Neural cell (in vitro differentiated cells): Measurements from ENCODE around the gene MT3. TPM values are rescaled to one million over a fixed set of nuclear protein-coding genes. Genes with fewer than 3 reads are reported as not detected.

ENCODE experiments used
- H2AFZ ChIP-seq: fragments of 200-600, 300-800 bp; sonication (generic), shearing (Covaris generic); 2 replicates; pipeline ENCODE4 v1.6.0; 2014; ENCODE audit warnings: low read depth, mild to moderate bottlenecking, antibody characterized with exemption, low read length, moderate library complexity
- H3F3A ChIP-seq: fragments of 200-600 bp; shearing (Covaris generic); 2 replicates; pipeline ENCODE4 v1.6.1; 2016; ENCODE audit warnings: mild to moderate bottlenecking, moderate library complexity, mixed read lengths, antibody characterized with exemption, low read length; ENCODE audit not compliant: insufficient read depth, poor library complexity, severe bottlenecking
- H3K27ac ChIP-seq: fragments of 200-600, 300-800 bp; sonication (generic), shearing (Covaris generic); 2 replicates; pipeline ENCODE4 v1.5.1; 2014; ENCODE audit warnings: mild to moderate bottlenecking, low read length, moderate library complexity
- H3K27me3 ChIP-seq: fragments of 300-800, 200-600 bp; sonication (generic), shearing (Covaris generic); 2 replicates; pipeline ENCODE4 v1.6.0; 2014; ENCODE audit warnings: mild to moderate bottlenecking, low read depth, low read length, moderate library complexity; ENCODE audit not compliant: insufficient read depth
- H3K36me3 ChIP-seq: fragments of 300-800, 200-600 bp; sonication (generic), shearing (Covaris generic); 2 replicates; pipeline ENCODE4 v1.5.1; 2014; ENCODE audit warnings: mild to moderate bottlenecking, antibody characterized with exemption, low read length, moderate library complexity; ENCODE audit not compliant: insufficient read depth
- H3K4me2 ChIP-seq: fragments of 300-800, 200-600 bp; sonication (generic), shearing (Covaris generic); 2 replicates; pipeline ENCODE4 v1.6.0; 2014; ENCODE audit warnings: mild to moderate bottlenecking, low read length
- H3K4me3 ChIP-seq: fragments of 300-800, 200-600 bp; sonication (generic), shearing (Covaris generic); 2 replicates; pipeline ENCODE4 v1.5.1; 2014; ENCODE audit warnings: mild to moderate bottlenecking, low read length, moderate library complexity
- H3K79me2 ChIP-seq: fragments of 200-600 bp; shearing (Covaris generic); replicated peaks from 2 replicates; pipeline ENCODE4 v1.6.0; 2014; ENCODE audit warnings: mild to moderate bottlenecking, low read length, moderate library complexity; ENCODE audit not compliant: insufficient read depth
- H3K9ac ChIP-seq: fragments of 300-800, 200-600 bp; sonication (generic), shearing (Covaris generic); 2 replicates; pipeline ENCODE4 v1.6.1; 2016; ENCODE audit warnings: mild to moderate bottlenecking, low read length, mixed read lengths
- H3K9me2 ChIP-seq: fragments of 200-600 bp; shearing (Covaris generic); 2 replicates; pipeline ENCODE4 v1.6.1; 2016; ENCODE audit warnings: mild to moderate bottlenecking, low read length, mixed read lengths; ENCODE audit not compliant: insufficient read depth
- H3K9me3 ChIP-seq: fragments of 200-600, 300-800 bp; sonication (generic), shearing (Covaris generic); 2 replicates; pipeline ENCODE4 v1.6.1; 2016; ENCODE audit warnings: mild to moderate bottlenecking, mixed run types, low read length, moderate library complexity, mixed read lengths
- H4K20me1 ChIP-seq: fragments of 200-600 bp; shearing (Covaris generic); 2 replicates; pipeline ENCODE4 v1.6.1; 2016; ENCODE audit warnings: mild to moderate bottlenecking, mixed run types; ENCODE audit not compliant: insufficient read depth
- CTCF ChIP-seq: fragments of 450-650 bp; IDR thresholded peaks from 2 replicates; pipeline ENCODE4 v1.5.1; 2014; ENCODE audit warnings: antibody characterized with exemption, mild to moderate bottlenecking, moderate library complexity; ENCODE audit not compliant: poor library complexity, severe bottlenecking
- EP300 ChIP-seq: fragments of 450-650 bp; conservative IDR thresholded peaks from 2 replicates; pipeline ENCODE4 v1.6.1; 2014; ENCODE audit warnings: antibody characterized with exemption, mild to moderate bottlenecking, moderate library complexity; ENCODE audit not compliant: poor library complexity, severe bottlenecking
- EZH2 ChIP-seq: fragments of 200-600, 300-800 bp; shearing (Covaris generic), sonication (generic); IDR thresholded peaks from 2 replicates; pipeline ENCODE4 v1.6.1; 2014; ENCODE audit warnings: antibody characterized with exemption, low read length, borderline replicate concordance, mild to moderate bottlenecking; ENCODE audit not compliant: insufficient read depth, poor library complexity, severe bottlenecking
- MXI1 ChIP-seq: fragments of 450-650 bp; conservative IDR thresholded peaks from 2 replicates; pipeline ENCODE4 v1.6.1; 2014; ENCODE audit warnings: antibody characterized with exemption, mild to moderate bottlenecking; ENCODE audit not compliant: poor library complexity, severe bottlenecking
- POLR2AphosphoS5 ChIP-seq: IDR thresholded peaks from 2 replicates; pipeline ENCODE4 v1.6.1; 2012
- RAD21 ChIP-seq: fragments of 450-650 bp; conservative IDR thresholded peaks from 2 replicates; pipeline ENCODE4 v1.6.1; 2014; ENCODE audit warnings: antibody characterized with exemption, mild to moderate bottlenecking, moderate library complexity
- REST ChIP-seq: IDR thresholded peaks from 2 replicates; pipeline ENCODE4 v1.6.1; 2012; ENCODE audit warnings: borderline replicate concordance
- SMC3 ChIP-seq: fragments of 450-650 bp; conservative IDR thresholded peaks from 2 replicates; pipeline ENCODE4 v1.6.1; 2014; ENCODE audit warnings: antibody characterized with exemption, mild to moderate bottlenecking, moderate library complexity; ENCODE audit not compliant: poor library complexity
- TAF1 ChIP-seq: IDR thresholded peaks from 2 replicates; pipeline ENCODE4 v1.6.1; 2012; ENCODE audit warnings: low read depth
- polyA plus RNA-seq: library from polyadenylated mRNA; depleted of rRNA; stranded (reverse); fragments of >200 nt; gene quantifications from 2 replicates; pipeline ENCODE4 v1.2.3, GENCODE V29; 2014

MT3 gene
- polyA plus RNA-seq, 1 donor from 2014 or later: 1.9 TPM

GRCh38 chr16:56604966-56605365 is 15.6 kb downstream of the MT3 start:
- Histone ChIP-seq H3K4me3 (no peak overlapping the region), H3K27ac (no peak overlapping the region), H3K9ac (no peak overlapping the region), H3K9me3 (no peaks in the 10 kb centered on the region), H3K9me2 (no peaks in the 10 kb centered on the region), H3K79me2 (no peaks in the 10 kb centered on the region), H3K27me3 (peaks cover 34% of the 10 kb centered on the region), H3K4me2 (no peak overlapping the region), H3K36me3 (no peaks in the 10 kb centered on the region), H4K20me1 (no peaks in the 10 kb centered on the region), H3F3A (no peaks in the 10 kb centered on the region), H2AFZ (no peak overlapping the region)
- TF ChIP-seq RAD21 (no peak), EZH2 (no peak), MXI1 (no peak), EP300 (no peak), TAF1 (no peak), CTCF (no peak), POLR2AphosphoS5 (no peak), REST (no peak), SMC3 (no peak)

GRCh38 chr16:56605475-56605874 is 16.1 kb downstream of the MT3 start:
- Histone ChIP-seq H2AFZ (no peak overlapping the region), H3K36me3 (no peaks in the 10 kb centered on the region), H3K4me3 (no peak overlapping the region), H3K27me3 (peaks cover 39% of the 10 kb centered on the region), H3K4me2 (no peak overlapping the region), H3F3A (no peaks in the 10 kb centered on the region), H4K20me1 (no peaks in the 10 kb centered on the region), H3K9me2 (no peaks in the 10 kb centered on the region), H3K27ac (no peak overlapping the region), H3K9me3 (no peaks in the 10 kb centered on the region), H3K79me2 (no peaks in the 10 kb centered on the region), H3K9ac (no peak overlapping the region)
- TF ChIP-seq SMC3: no peak
- TF ChIP-seq RAD21: no peak
- no peak for TF ChIP-seq MXI1
- TF ChIP-seq REST: no peak
- TF ChIP-seq CTCF: no peak
- no peak for TF ChIP-seq EP300
- TF ChIP-seq EZH2: no peak
